ENCODE measurements around the gene RNF6. TPM values are rescaled to one million over a fixed set of nuclear protein-coding genes. Genes with fewer than 3 reads are reported as not detected.

The RNF6 gene
- total and polyA plus RNA-seq, 3 experiments from 2014 or later = 44.7 to 65.0 (median 64.6) TPM

GRCh38 chr13:26184791-26185250 is 37.3 kb downstream of the RNF6 start:
- Histone ChIP-seq H3K4me3 (ENCODE audit: low read length) (no peak overlapping the region), H3K9me3 (ENCODE audit: low read length) (no peaks in the 10 kb centered on the region), H3K27ac (ENCODE audit: low read depth, low read length) (no peak overlapping the region), H3K27me3 (ENCODE audit: insufficient read depth, low read length, poor library complexity, severe bottlenecking) (no peaks in the 10 kb centered on the region), H3K36me3 (ENCODE audit: insufficient read depth, low read length) (no peaks in the 10 kb centered on the region), H3K4me1 (ENCODE audit: insufficient read depth, low read length) (peaks cover 15% of the 10 kb centered on the region)
- Mint-ChIP-seq H3K4me1 (peaks cover 19 to 39% (median 21%) of the 10 kb centered on the region in 3 donors), H3K36me3 (peaks cover 0 to 7% (median 0%) of the 10 kb centered on the region in 3 donors), H3K27me3 (no peaks in the 10 kb centered on the region), H3K9me3 (no peaks in the 10 kb centered on the region), H3K4me3 (peak overlapping the region; percentile 61 to 89 (median 80)), H3K27ac (peak overlapping the region in 7 of 8 donors; percentile 2 to 88 (median 80))
- DNase-seq = peak; percentile 50 to 79 (median 66)
- CTCF ChIA-PET = interaction anchor here (0.5 to 6.9 kb wide), 36 partner anchors 8 to 745 kb away, joined by 3 to 141 read pairs (median 4); partner anchors contain the start of gene RNF6
- POLR2A ChIA-PET = interaction anchor here (0.6 to 1.8 kb wide), 3 partner anchors 70 to 514 kb away, joined by 3 to 5 read pairs (median 3); no protein-coding TSS in a partner anchor

- no peak overlapping the region for H3K4me3 ChIP-seq (ENCODE audit: low read length)
- H3K4me1 ChIP-seq (ENCODE audit: insufficient read depth, low read length) = peaks cover 15% of the 10 kb centered on the region
- peak overlapping the region in 1 of 7 donors; percentile 59 for H3K4me3 Mint-ChIP-seq
- no peak overlapping the region for H3K27ac Mint-ChIP-seq
- H3K36me3 ChIP-seq (ENCODE audit: insufficient read depth, low read length) = no peaks in the 10 kb centered on the region
- ChIA-PET CTCF (interaction anchor here (3.8 to 6.9 kb wide), 3 partner anchors 34 to 515 kb away, joined by 16 to 141 read pairs (median 94); no protein-coding TSS in a partner anchor), POLR2A (no interaction called here)
- H3K27me3 Mint-ChIP-seq = peaks cover 0 to 1% of the 10 kb centered on the region in 2 donors
- peaks cover 0 to 7% (median 0%) of the 10 kb centered on the region in 3 donors for H3K36me3 Mint-ChIP-seq
- no peak overlapping the region for H3K27ac ChIP-seq (ENCODE audit: low read depth, low read length)
- no peak for DNase-seq
- H3K9me3 ChIP-seq (ENCODE audit: low read length) = no peaks in the 10 kb centered on the region
- no peaks in the 10 kb centered on the region for H3K27me3 ChIP-seq (ENCODE audit: insufficient read depth, low read length, poor library complexity, severe bottlenecking)
- no peaks in the 10 kb centered on the region for H3K9me3 Mint-ChIP-seq
- H3K4me1 Mint-ChIP-seq = peaks cover 19 to 31% (median 21%) of the 10 kb centered on the region in 3 donors
Observed at GRCh38 chr13:26183416-26183815, 38.7 kb downstream of the RNF6 start.

DNA sequence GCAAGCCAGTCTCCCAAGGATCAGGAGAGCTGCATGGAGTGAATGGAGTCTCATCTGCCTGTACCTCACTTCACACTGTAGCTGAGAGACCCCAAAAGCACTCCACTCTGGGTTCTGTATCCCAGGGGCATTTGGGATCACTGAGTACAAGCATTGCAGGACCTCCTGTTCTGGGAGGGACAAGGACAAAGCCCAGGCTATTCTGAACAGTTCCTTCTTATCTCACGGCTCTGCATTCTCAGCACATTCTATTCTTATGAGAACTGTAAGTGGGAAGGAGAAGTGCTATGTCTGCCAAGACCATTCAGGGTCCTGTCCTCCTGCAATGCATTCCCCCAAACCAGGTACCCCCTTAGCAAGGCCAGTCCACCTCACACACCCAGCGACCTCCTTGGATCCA is 42.8 kb downstream of the RNF6 start:
- Histone ChIP-seq H3K27ac (ENCODE audit: low read depth, low read length) (no peak overlapping the region), H3K36me3 (ENCODE audit: insufficient read depth, low read length) (no peaks in the 10 kb centered on the region), H3K4me1 (ENCODE audit: insufficient read depth, low read length) (no peaks in the 10 kb centered on the region), H3K9me3 (ENCODE audit: low read length) (no peaks in the 10 kb centered on the region), H3K4me3 (ENCODE audit: low read length) (no peak overlapping the region), H3K27me3 (ENCODE audit: insufficient read depth, low read length, poor library complexity, severe bottlenecking) (no peaks in the 10 kb centered on the region)
- ChIA-PET CTCF (interaction anchor here (1.6 kb wide), 1 partner anchor 520 kb away, joined by 6 read pairs; no protein-coding TSS in a partner anchor), POLR2A (no interaction called here)
- no peak for DNase-seq
- Mint-ChIP-seq H3K4me3 (no peak overlapping the region), H3K27me3 (peaks cover 0 to 1% of the 10 kb centered on the region in 2 donors), H3K27ac (no peak overlapping the region), H3K9me3 (no peaks in the 10 kb centered on the region), H3K4me1 (no peaks in the 10 kb centered on the region), H3K36me3 (no peaks in the 10 kb centered on the region)

- H3K4me1 Mint-ChIP-seq = no peaks in the 10 kb centered on the region
- no peaks in the 10 kb centered on the region for H3K9me3 Mint-ChIP-seq
- H3K27ac ChIP-seq (ENCODE audit: low read depth, low read length) = no peak overlapping the region
- DNase-seq = no peak
- ChIA-PET CTCF (no interaction called here), POLR2A (no interaction called here)
- peak overlapping the region in 1 of 8 donors; percentile 2 for H3K27ac Mint-ChIP-seq
- no peak overlapping the region for H3K4me3 ChIP-seq (ENCODE audit: low read length)
- peak overlapping the region in 1 of 7 donors; percentile 12 for H3K4me3 Mint-ChIP-seq
- H3K36me3 Mint-ChIP-seq = peaks cover 0 to 1% (median 0%) of the 10 kb centered on the region in 3 donors
- H3K4me1 ChIP-seq (ENCODE audit: insufficient read depth, low read length) = no peaks in the 10 kb centered on the region
- no peaks in the 10 kb centered on the region for H3K9me3 ChIP-seq (ENCODE audit: low read length)
- peaks cover 3 to 21% of the 10 kb centered on the region in 2 donors for H3K27me3 Mint-ChIP-seq
- H3K36me3 ChIP-seq (ENCODE audit: insufficient read depth, low read length) = no peaks in the 10 kb centered on the region
- no peaks in the 10 kb centered on the region for H3K27me3 ChIP-seq (ENCODE audit: insufficient read depth, low read length, poor library complexity, severe bottlenecking)
Observed at GRCh38 chr13:26168835-26169234, 53.3 kb downstream of the RNF6 start.

GRCh38 chr13:26168237-26168814 is 53.8 kb downstream of the RNF6 start:
- Mint-ChIP-seq H3K4me3 (no peak overlapping the region), H3K36me3 (peaks cover 0 to 1% (median 0%) of the 10 kb centered on the region in 3 donors), H3K9me3 (no peaks in the 10 kb centered on the region), H3K27me3 (peaks cover 3 to 21% of the 10 kb centered on the region in 2 donors), H3K4me1 (no peaks in the 10 kb centered on the region), H3K27ac (no peak overlapping the region)
- ChIA-PET CTCF (no interaction called here), POLR2A (no interaction called here)
- Histone ChIP-seq H3K36me3 (ENCODE audit: insufficient read depth, low read length) (no peaks in the 10 kb centered on the region), H3K4me3 (ENCODE audit: low read length) (no peak overlapping the region), H3K9me3 (ENCODE audit: low read length) (no peaks in the 10 kb centered on the region), H3K4me1 (ENCODE audit: insufficient read depth, low read length) (no peaks in the 10 kb centered on the region), H3K27ac (ENCODE audit: low read depth, low read length) (no peak overlapping the region), H3K27me3 (ENCODE audit: insufficient read depth, low read length, poor library complexity, severe bottlenecking) (no peaks in the 10 kb centered on the region)
- no peak for DNase-seq

GRCh38 chr13:26163812-26164211 is 58.3 kb downstream of the RNF6 start:
- no peak for DNase-seq
- Histone ChIP-seq H3K4me3 (ENCODE audit: low read length) (no peak overlapping the region), H3K27me3 (ENCODE audit: insufficient read depth, low read length, poor library complexity, severe bottlenecking) (no peaks in the 10 kb centered on the region), H3K36me3 (ENCODE audit: insufficient read depth, low read length) (no peaks in the 10 kb centered on the region), H3K4me1 (ENCODE audit: insufficient read depth, low read length) (no peaks in the 10 kb centered on the region), H3K9me3 (ENCODE audit: low read length) (no peaks in the 10 kb centered on the region), H3K27ac (ENCODE audit: low read depth, low read length) (no peak overlapping the region)
- Mint-ChIP-seq H3K9me3 (no peaks in the 10 kb centered on the region), H3K4me3 (no peak overlapping the region), H3K27ac (no peak overlapping the region), H3K4me1 (no peaks in the 10 kb centered on the region), H3K36me3 (peaks cover 0 to 1% (median 0%) of the 10 kb centered on the region in 3 donors), H3K27me3 (peaks cover 2 to 21% of the 10 kb centered on the region in 2 donors)
- CTCF ChIA-PET = no interaction called here
- POLR2A ChIA-PET = no interaction called here

Other genes with a start within 250 kb of the RNF6 start
- under 1 TPM in 1 of 2 experiments, not detected in 1; 0.07 TPM for gene SHISA2, start 170.3 kb downstream of the RNF6 start, total RNA-seq
- not detected for gene SHISA2, start 170.3 kb downstream of the RNF6 start, polyA plus RNA-seq
- 10 to 100 TPM; 27.9 to 28.0 TPM for gene CDK8, start 31.8 kb upstream of the RNF6 start, total RNA-seq
- 4.8 TPM for gene CDK8, start 31.8 kb upstream of the RNF6 start, polyA plus RNA-seq